Tibial nerve (tissue), 3 donors: ENCODE results near the gene LPIN1.

Experiments used
- POLR2A ChIP-seq, 2 donors: fragments of 450-650 bp; IDR thresholded peaks; one replicate each; pipeline ENCODE4 v1.6.1; 2017; ENCODE audit warnings: antibody characterized with exemption in 2 of 2, mild to moderate bottlenecking in 2 of 2, moderate library complexity in 2 of 2
- TF ChIP-seq, protein P1 (sequence below), 5 experiments: fragments of 200-600 bp in 3 of 5; fragments of 450-650 bp in 2 of 5; sonication (generic) in 3 of 5; IDR thresholded peaks; one replicate each; pipeline ENCODE4 v1.5.1; 2016 to 2019; ENCODE audit warnings: antibody characterized with exemption in 5 of 5, mild to moderate bottlenecking in 3 of 5, moderate library complexity in 2 of 5

DNA sequence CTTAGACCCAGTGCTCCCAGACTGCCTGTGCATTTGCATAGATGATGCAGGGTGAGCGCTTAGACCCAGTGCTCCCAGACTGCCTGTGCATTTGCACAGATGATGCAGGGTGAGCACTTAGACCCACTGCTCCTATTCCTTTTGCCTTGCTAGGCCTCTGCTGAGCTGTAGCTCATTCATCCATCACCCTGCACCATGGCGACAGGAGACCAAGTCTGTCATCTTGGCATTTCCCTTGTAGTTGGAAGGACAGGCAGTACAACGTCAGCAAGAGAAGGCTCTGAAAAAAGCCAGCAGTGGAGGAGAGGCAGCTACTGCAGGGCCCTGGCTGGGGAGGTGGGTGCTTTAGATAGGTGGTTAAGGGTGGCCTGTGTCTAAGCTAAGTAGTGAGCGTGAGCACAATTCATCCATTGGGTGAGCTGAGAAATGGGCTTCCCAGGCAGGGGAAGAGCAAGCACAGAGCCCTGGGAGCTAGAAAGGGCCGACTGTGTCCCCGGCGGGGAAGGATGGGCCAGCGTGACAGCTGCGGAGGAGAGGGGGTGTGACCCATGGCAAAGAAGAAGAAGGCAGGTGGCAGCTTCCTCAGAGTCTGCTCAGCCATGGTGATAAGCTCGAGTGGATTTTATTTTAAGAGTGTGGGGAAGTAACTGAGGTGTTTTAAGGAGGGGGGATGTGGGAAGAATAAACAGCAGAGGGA, 108.8 kb downstream of the LPIN1 start:
- TF ChIP-seq, protein P1, sequence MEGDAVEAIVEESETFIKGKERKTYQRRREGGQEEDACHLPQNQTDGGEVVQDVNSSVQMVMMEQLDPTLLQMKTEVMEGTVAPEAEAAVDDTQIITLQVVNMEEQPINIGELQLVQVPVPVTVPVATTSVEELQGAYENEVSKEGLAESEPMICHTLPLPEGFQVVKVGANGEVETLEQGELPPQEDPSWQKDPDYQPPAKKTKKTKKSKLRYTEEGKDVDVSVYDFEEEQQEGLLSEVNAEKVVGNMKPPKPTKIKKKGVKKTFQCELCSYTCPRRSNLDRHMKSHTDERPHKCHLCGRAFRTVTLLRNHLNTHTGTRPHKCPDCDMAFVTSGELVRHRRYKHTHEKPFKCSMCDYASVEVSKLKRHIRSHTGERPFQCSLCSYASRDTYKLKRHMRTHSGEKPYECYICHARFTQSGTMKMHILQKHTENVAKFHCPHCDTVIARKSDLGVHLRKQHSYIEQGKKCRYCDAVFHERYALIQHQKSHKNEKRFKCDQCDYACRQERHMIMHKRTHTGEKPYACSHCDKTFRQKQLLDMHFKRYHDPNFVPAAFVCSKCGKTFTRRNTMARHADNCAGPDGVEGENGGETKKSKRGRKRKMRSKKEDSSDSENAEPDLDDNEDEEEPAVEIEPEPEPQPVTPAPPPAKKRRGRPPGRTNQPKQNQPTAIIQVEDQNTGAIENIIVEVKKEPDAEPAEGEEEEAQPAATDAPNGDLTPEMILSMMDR (IDR thresholded peaks at IDR 0.05): no peak
- no peak for TF ChIP-seq POLR2A (IDR thresholded peaks at IDR 0.05)
